H1 (cell line): ENCODE results near the gene ZP2. TPM values are rescaled to one million over a fixed set of nuclear protein-coding genes. Genes with fewer than 3 reads are reported as not detected.

Source experiments
- CBX5 ChIP-seq: fragments of 300-800, 300-1000 bp; sonication (generic); IDR thresholded peaks from 2 replicates; pipeline ENCODE4 v1.7.1; 2016; ENCODE audit warnings: antibody characterized with exemption, low read length, low read depth
- CHD7 ChIP-seq: fragments of 300-600 bp; sonication (generic); IDR thresholded peaks from 2 replicates; pipeline ENCODE4 v1.7.1; 2012; ENCODE audit warnings: low read length, moderate library complexity, mild to moderate bottlenecking, inconsistent platforms; ENCODE audit not compliant: insufficient replicate concordance
- GABPA ChIP-seq: IDR thresholded peaks from 2 replicates; pipeline ENCODE4 v1.6.1; 2011; ENCODE audit warnings: mild to moderate bottlenecking, low read length, moderate library complexity, borderline replicate concordance; ENCODE audit not compliant: insufficient read depth
- KDM1A ChIP-seq: fragments of 200-600, 300-600 bp; sonication (generic); IDR thresholded peaks from 2 replicates; pipeline ENCODE4 v1.7.1; 2016; ENCODE audit warnings: mild to moderate bottlenecking, low read length, borderline replicate concordance
- SIX5 ChIP-seq: IDR thresholded peaks from 2 replicates; pipeline ENCODE4 v1.6.1; 2011; ENCODE audit warnings: mild to moderate bottlenecking, low read depth, low read length
- SRF ChIP-seq: IDR thresholded peaks from 2 replicates; pipeline ENCODE4 v1.6.1; 2011; ENCODE audit warnings: mild to moderate bottlenecking, low read depth, low read length, moderate library complexity
- TEAD4 ChIP-seq: IDR thresholded peaks from 2 replicates; pipeline ENCODE4 v1.6.1; 2012; ENCODE audit warnings: low read depth, low read length, inconsistent platforms, mixed read lengths
- YY1 ChIP-seq: IDR thresholded peaks from 2 replicates; pipeline ENCODE4 v1.6.1; 2011; ENCODE audit warnings: low read depth, mild to moderate bottlenecking, low read length
- polyA plus RNA-seq, 7 experiments: library from polyadenylated mRNA; depleted of rRNA in 3 of 7; stranded (reverse) in 5 of 7; unstranded in 2 of 7; fragments of >200 nt in 5 of 7; fragments of 200-250 nt in 2 of 7; gene quantifications; 1 replicate in 5 of 7; 2 replicates in 1 of 7; 4 replicates in 1 of 7; pipeline versions ENCODE4 v1.2.1 to v1.2.3, GENCODE V29; 2011 to 2013; ENCODE audit warnings: missing spikeins in 2 of 7, mixed read lengths in 2 of 7
- total RNA-seq: library from RNA; stranded (reverse); fragmentation: NEBNext Ultra II Directional; extraction: Animal tissue kit (Norgen Biotek cat#: 25700); gene quantifications from 2 replicates; pipeline ENCODE4 v1.2.1, GENCODE V29; 2021
- TF ChIP-seq, protein P1 (sequence below): IDR thresholded peaks from 2 replicates; pipeline ENCODE4 v1.6.1; 2011; ENCODE audit warnings: low read length, improper control_type of control experiment

ZP2 gene
- total and polyA plus RNA-seq, 2 of the 8 experiments (the other 6 are each of a cell fraction or from before 2014, with no cell fraction given), result not detected

DNA sequence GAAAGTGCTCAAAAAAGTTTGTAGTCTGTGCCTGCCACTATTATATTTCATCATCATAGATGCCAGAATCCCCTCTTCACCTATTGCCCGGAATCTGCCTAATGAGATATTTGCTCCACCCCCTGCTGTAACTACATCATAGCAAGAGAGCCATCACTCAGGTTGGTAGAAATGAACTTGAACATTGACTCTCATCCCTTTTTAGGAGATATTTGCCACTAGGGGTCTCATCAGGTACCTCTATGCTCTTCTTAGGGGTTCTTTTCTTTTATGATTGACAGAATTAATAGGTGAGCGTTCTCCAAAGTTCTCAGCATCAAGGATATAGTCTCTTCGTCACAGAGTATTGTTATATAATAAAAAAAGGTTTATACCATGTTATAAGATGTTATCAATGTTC lies 42.1 kb upstream of the ZP2 start (continued):
- no peak for TF ChIP-seq CHD7
- no peak for TF ChIP-seq SIX5
- TF ChIP-seq YY1, result no peak
- TF ChIP-seq, protein P1, sequence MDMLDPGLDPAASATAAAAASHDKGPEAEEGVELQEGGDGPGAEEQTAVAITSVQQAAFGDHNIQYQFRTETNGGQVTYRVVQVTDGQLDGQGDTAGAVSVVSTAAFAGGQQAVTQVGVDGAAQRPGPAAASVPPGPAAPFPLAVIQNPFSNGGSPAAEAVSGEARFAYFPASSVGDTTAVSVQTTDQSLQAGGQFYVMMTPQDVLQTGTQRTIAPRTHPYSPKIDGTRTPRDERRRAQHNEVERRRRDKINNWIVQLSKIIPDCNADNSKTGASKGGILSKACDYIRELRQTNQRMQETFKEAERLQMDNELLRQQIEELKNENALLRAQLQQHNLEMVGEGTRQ, result no peak
- no peak for TF ChIP-seq GABPA
- TF ChIP-seq KDM1A, result no peak
- TF ChIP-seq SRF, result no peak
- TF ChIP-seq TEAD4, result no peak
- no peak for TF ChIP-seq CBX5
